Effector memory CD4-positive, alpha-beta T cell (primary cell): ENCODE measurements around the gene CRYBB3.
"Not testable (repeated sequence)": the region's sequence is repeated elsewhere in the genome, so short reads cannot be mapped to it uniquely, and the experiment has no call there.

ENCODE experiments used
- DNase-seq, 3 donors: peaks; one replicate each; pipeline ENCODE4 v3.0.0-alpha.2; 2020
- H3K27ac ChIP-seq: 2 replicates; pipeline ENCODE4 v1.7.0; 2013; ENCODE audit warnings: mild to moderate bottlenecking, low read length, moderate library complexity; ENCODE audit not compliant: insufficient read depth, poor library complexity, severe bottlenecking
- H3K27me3 ChIP-seq: replicated peaks from 2 replicates; pipeline ENCODE4 v1.7.0; 2013; ENCODE audit warnings: mild to moderate bottlenecking, low read length; ENCODE audit not compliant: insufficient read depth, control insufficient read depth, poor library complexity, severe bottlenecking
- H3K36me3 ChIP-seq: 2 replicates; pipeline ENCODE4 v1.7.0; 2013; ENCODE audit warnings: mild to moderate bottlenecking, low read length, moderate library complexity; ENCODE audit not compliant: control insufficient read depth, insufficient read depth
- H3K4me1 ChIP-seq: 2 replicates; pipeline ENCODE4 v1.7.0; 2013; ENCODE audit warnings: low read length, mild to moderate bottlenecking; ENCODE audit not compliant: control insufficient read depth, insufficient read depth, poor library complexity, severe bottlenecking
- H3K4me3 ChIP-seq: 2 replicates; pipeline ENCODE4 v1.7.0; 2013; ENCODE audit warnings: low read length, low read depth, mild to moderate bottlenecking; ENCODE audit not compliant: insufficient read depth, poor library complexity, severe bottlenecking
- H3K9me3 ChIP-seq: 2 replicates; pipeline ENCODE4 v1.7.0; 2013; ENCODE audit warnings: mild to moderate bottlenecking, low read length, moderate library complexity; ENCODE audit not compliant: control insufficient read depth

Gene CRYBB3

DNA sequence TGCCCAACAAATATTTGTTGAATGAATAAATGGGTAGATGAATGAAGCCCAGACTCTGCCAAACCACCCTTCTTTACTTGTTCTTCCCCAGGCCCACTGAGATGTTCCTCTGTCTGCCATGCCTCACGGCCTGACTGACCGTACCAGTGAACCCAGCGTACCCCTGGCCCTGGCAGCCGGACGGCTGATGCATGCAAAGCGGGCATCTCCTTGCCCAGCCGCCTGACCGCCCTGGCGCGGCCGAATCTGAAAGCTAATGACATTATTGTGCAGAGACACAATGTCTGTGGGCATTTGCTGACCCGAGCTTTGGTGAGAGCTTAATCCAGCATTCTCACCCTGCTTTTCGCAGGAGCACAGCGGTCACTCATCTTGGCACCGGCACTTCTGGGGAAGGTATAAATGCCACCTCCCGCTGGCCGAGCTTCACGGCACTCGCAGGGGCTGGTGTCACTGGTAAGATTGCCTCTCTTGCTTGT lies 19.6 kb downstream of the CRYBB3 start, which contains the start of gene CRYBB2:
TSS of gene CRYBB2 (plus strand) at position 429 of the 479 bp plus-strand sequence. CDS start 1,791 bp downstream, outside the sequence.
- Histone ChIP-seq H3K36me3 (no peaks in the 10 kb centered on the region), H3K4me3 (no peak within 1 kb of the TSS), H3K27me3 (no peaks in the 10 kb centered on the region), H3K27ac (no peak within 1 kb of the TSS), H3K4me1 (no peaks in the 10 kb centered on the region), H3K9me3 (no peaks in the 10 kb centered on the region)
- no peak for DNase-seq

- Histone ChIP-seq H3K36me3 (no peaks in the 10 kb centered on the region), H3K4me1 (no peaks in the 10 kb centered on the region), H3K27ac (no peak overlapping the region), H3K27me3 (no peaks in the 10 kb centered on the region), H3K4me3 (no peak overlapping the region), H3K9me3 (no peaks in the 10 kb centered on the region)
- no peak for DNase-seq
These were observed 20.3 kb downstream of the CRYBB3 start for GRCh38 chr22:25219948-25220442.

GRCh38 chr22:25221790-25222189 lies 22.1 kb downstream of the CRYBB3 start:
- Histone ChIP-seq H3K27me3 (no peaks in the 10 kb centered on the region), H3K27ac (no peak overlapping the region), H3K4me1 (no peaks in the 10 kb centered on the region)

GRCh38 chr22:25223269-25223850 lies 23.7 kb downstream of the CRYBB3 start:
- no peaks in the 10 kb centered on the region for H3K9me3 ChIP-seq
- no peaks in the 10 kb centered on the region for H3K27me3 ChIP-seq
- DNase-seq, result no peak
- no peaks in the 10 kb centered on the region for H3K36me3 ChIP-seq
- H3K4me1 ChIP-seq, result no peaks in the 10 kb centered on the region
- H3K27ac ChIP-seq, result no peak overlapping the region
- H3K4me3 ChIP-seq, result no peak overlapping the region

More at GRCh38 chr22:25221790-25222189, 22.1 kb downstream of the CRYBB3 start:
- no peaks in the 10 kb centered on the region for H3K36me3 ChIP-seq
- no peak for DNase-seq
- no peaks in the 10 kb centered on the region for H3K9me3 ChIP-seq
- H3K4me3 ChIP-seq, result no peak overlapping the region

DNA sequence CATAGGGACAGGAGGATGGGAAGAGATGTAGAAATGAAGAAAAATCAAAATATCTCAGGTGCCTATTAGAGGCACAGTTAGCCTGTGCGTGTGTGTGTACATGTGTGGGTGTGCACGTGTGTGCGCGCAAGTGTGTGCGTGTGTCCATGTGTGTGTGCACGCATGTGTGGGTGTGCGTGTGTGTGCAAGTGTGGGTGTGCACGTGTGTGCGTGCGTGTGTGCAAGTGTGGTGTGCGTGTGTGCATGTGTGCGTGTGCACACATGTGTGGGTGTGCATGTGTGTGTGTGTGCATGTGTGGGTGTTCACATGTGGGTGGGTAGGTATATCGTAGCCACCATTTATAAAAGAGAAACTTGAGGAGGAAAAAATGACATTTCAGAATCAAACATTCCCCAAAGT lies 29.2 kb downstream of the CRYBB3 start:
- no peaks in the 10 kb centered on the region for H3K27me3 ChIP-seq
- no peaks in the 10 kb centered on the region for H3K4me1 ChIP-seq
- DNase-seq, result no peak

DNA sequence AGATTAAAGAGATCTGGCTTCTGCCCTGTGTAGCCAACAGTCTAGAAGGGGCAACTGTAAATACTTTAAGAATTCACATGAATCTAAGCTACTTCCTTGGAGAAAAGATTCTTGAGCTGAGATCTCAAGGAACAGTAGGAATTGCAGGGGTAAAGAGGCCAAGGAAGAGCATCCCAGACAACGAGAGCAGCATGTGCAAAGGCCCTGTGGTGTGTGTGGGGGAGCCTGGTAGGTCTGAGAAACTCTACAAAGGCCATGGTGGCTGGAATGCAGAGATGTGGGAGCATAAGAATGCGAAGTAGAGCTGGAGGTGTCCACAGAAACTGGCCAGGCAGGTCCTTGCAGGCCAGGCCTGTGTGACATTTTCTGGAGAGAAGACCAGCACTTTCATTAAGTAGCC lies 31.1 kb downstream of the CRYBB3 start:
- H3K27ac ChIP-seq, H3K9me3 ChIP-seq, H3K4me1 ChIP-seq, H3K4me3 ChIP-seq, H3K27me3 ChIP-seq, DNase-seq, H3K36me3 ChIP-seq: not testable (repeated sequence)

More for the DNA sequence above, 29.2 kb downstream of the CRYBB3 start:
- Histone ChIP-seq H3K27ac (no peak overlapping the region), H3K9me3 (no peaks in the 10 kb centered on the region), H3K4me3 (no peak overlapping the region), H3K36me3 (no peaks in the 10 kb centered on the region)

GRCh38 chr22:25232301-25232700 lies 32.6 kb downstream of the CRYBB3 start:
- no peaks in the 10 kb centered on the region for H3K9me3 ChIP-seq
- no peaks in the 10 kb centered on the region for H3K36me3 ChIP-seq
- no peak overlapping the region for H3K4me3 ChIP-seq
- DNase-seq, result no peak
- no peaks in the 10 kb centered on the region for H3K4me1 ChIP-seq
- H3K27ac ChIP-seq, result no peak overlapping the region
- H3K27me3 ChIP-seq, result no peaks in the 10 kb centered on the region

DNA sequence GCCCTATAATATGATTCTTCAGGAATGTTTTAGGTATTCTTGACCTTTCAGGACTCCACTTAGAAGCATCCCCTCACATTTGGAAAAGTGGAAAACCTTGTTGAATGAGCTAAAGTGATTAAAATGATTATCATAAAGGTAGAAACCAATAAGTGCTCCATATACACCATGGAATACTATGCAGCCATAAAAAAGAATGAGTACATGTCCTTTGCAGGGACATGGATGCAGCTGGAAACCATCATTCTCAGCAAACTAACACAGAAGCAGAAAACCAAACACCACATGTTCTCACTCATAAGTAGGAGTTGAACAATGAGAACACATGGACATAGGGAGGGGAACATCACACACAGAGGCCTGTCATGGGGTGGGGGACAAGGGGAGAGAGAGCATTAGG lies 34.0 kb downstream of the CRYBB3 start:
- H3K36me3 ChIP-seq, H3K4me1 ChIP-seq, H3K27me3 ChIP-seq, H3K9me3 ChIP-seq, DNase-seq, H3K4me3 ChIP-seq, H3K27ac ChIP-seq: not testable (repeated sequence)

- Histone ChIP-seq H3K36me3 (no peaks in the 10 kb centered on the region), H3K4me3 (no peak overlapping the region)
These were observed 36.1 kb downstream of the CRYBB3 start for GRCh38 chr22:25235547-25236290.

DNA sequence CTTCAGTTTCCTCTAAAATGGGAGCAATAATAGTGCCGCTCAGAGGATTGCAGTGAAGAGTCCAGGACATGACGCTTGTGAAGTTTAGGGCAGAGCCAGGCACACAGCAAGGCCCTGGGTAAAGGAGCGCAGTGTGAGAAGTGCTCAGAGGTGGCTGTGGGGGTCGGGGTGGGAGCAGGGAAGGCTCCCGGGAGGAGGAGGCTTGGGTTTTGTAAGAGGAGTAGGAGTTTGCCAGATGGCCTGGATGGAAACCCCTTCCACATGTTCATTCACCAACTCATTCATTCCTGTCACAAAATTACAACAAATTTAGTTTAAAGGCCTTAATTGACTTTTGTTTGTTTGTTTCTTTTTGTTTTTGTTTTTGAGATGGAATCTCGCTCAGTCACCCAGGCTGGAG lies 36.8 kb downstream of the CRYBB3 start:
- Histone ChIP-seq H3K27ac (no peak overlapping the region), H3K27me3 (no peaks in the 10 kb centered on the region), H3K4me1 (no peaks in the 10 kb centered on the region), H3K36me3 (no peaks in the 10 kb centered on the region), H3K9me3 (no peaks in the 10 kb centered on the region), H3K4me3 (no peak overlapping the region)
- DNase-seq, result no peak

More at GRCh38 chr22:25235547-25236290, 36.1 kb downstream of the CRYBB3 start:
- DNase-seq, result peak in 1 of 3 donors; percentile 1
- no peak overlapping the region for H3K27ac ChIP-seq
- no peaks in the 10 kb centered on the region for H3K9me3 ChIP-seq
- H3K27me3 ChIP-seq, result no peaks in the 10 kb centered on the region
- no peaks in the 10 kb centered on the region for H3K4me1 ChIP-seq
